ENCODE measurements around the gene MS4A6E.

GRCh38 chr11:60389279-60389910, 62.3 kb downstream of the MS4A6E start:
- no peak for TF ChIP-seq CTCF (IDR thresholded peaks at IDR 0.05)
- TF ChIP-seq HMGA2 (CRISPR knock-in tag; IDR thresholded peaks at IDR 0.05), result no peak
- TF ChIP-seq AR (CRISPR knock-in tag; IDR thresholded peaks at IDR 0.05), result no peak
- TF ChIP-seq NR3C1 (CRISPR knock-in tag; conservative IDR thresholded peaks at IDR 0.05; ENCODE audit: low read depth), result no peak
- TF ChIP-seq ZSCAN18 (CRISPR knock-in tag; IDR thresholded peaks at IDR 0.05), result no peak
- TF ChIP-seq ETV6 (CRISPR knock-in tag; IDR thresholded peaks at IDR 0.05), result no peak
- TF ChIP-seq CREB1 (CRISPR knock-in tag; IDR thresholded peaks at IDR 0.05), result no peak
- no peak for TF ChIP-seq NFE2L1 (CRISPR knock-in tag; IDR thresholded peaks at IDR 0.05)
- TF ChIP-seq, protein P1, sequence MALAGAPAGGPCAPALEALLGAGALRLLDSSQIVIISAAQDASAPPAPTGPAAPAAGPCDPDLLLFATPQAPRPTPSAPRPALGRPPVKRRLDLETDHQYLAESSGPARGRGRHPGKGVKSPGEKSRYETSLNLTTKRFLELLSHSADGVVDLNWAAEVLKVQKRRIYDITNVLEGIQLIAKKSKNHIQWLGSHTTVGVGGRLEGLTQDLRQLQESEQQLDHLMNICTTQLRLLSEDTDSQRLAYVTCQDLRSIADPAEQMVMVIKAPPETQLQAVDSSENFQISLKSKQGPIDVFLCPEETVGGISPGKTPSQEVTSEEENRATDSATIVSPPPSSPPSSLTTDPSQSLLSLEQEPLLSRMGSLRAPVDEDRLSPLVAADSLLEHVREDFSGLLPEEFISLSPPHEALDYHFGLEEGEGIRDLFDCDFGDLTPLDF (CRISPR knock-in tag; IDR thresholded peaks at IDR 0.05), result no peak
- TF ChIP-seq MLX (CRISPR knock-in tag; IDR thresholded peaks at IDR 0.05), result no peak
